Measurements from ENCODE around the gene PINLYP. TPM values are rescaled to one million over a fixed set of nuclear protein-coding genes. Genes with fewer than 3 reads are reported as not detected.
A peak's percentile ranks its signal among the peaks of the same experiment; 100 is the strongest.

The PINLYP gene
- total RNA-seq, 1 donor: 0.63 TPM

GRCh38 chr19:43561139-43561970, 14.2 kb upstream of the PINLYP start:
- Histone ChIP-seq H3K9me3 (ENCODE audit: low read depth, low read length) (no peaks in the 10 kb centered on the region), H3K27me3 (ENCODE audit: insufficient read depth, low read length) (no peaks in the 10 kb centered on the region), H3K4me3 (ENCODE audit: low read length) (no peak overlapping the region), H3K4me1 (ENCODE audit: insufficient read depth, low read length) (peaks cover 48% of the 10 kb centered on the region)

GRCh38 chr19:43562226-43562697, 13.3 kb upstream of the PINLYP start:
- H3K9me3 ChIP-seq (ENCODE audit: low read depth, low read length): no peaks in the 10 kb centered on the region
- no peak overlapping the region for H3K4me3 ChIP-seq (ENCODE audit: low read length)
- H3K4me1 ChIP-seq (ENCODE audit: insufficient read depth, low read length): peaks cover 48% of the 10 kb centered on the region
- no peaks in the 10 kb centered on the region for H3K27me3 ChIP-seq (ENCODE audit: insufficient read depth, low read length)

GRCh38 chr19:43562698-43563241, 12.8 kb upstream of the PINLYP start:
- Histone ChIP-seq H3K27me3 (ENCODE audit: insufficient read depth, low read length) (no peaks in the 10 kb centered on the region), H3K9me3 (ENCODE audit: low read depth, low read length) (no peaks in the 10 kb centered on the region), H3K4me3 (ENCODE audit: low read length) (no peak overlapping the region), H3K4me1 (ENCODE audit: insufficient read depth, low read length) (peaks cover 48% of the 10 kb centered on the region)

- H3K27me3 ChIP-seq (ENCODE audit: insufficient read depth, low read length): no peaks in the 10 kb centered on the region
- no peak overlapping the region for H3K4me3 ChIP-seq (ENCODE audit: low read length)
- peaks cover 48% of the 10 kb centered on the region for H3K4me1 ChIP-seq (ENCODE audit: insufficient read depth, low read length)
- H3K9me3 ChIP-seq (ENCODE audit: low read depth, low read length): no peaks in the 10 kb centered on the region
Measured at GRCh38 chr19:43563816-43564457, 11.7 kb upstream of the PINLYP start.

GRCh38 chr19:43564800-43565199, 10.8 kb upstream of the PINLYP start:
- H3K27me3 ChIP-seq (ENCODE audit: insufficient read depth, low read length): no peaks in the 10 kb centered on the region
- no peak overlapping the region for H3K4me3 ChIP-seq (ENCODE audit: low read length)
- peaks cover 48% of the 10 kb centered on the region for H3K4me1 ChIP-seq (ENCODE audit: insufficient read depth, low read length)
- H3K9me3 ChIP-seq (ENCODE audit: low read depth, low read length): no peaks in the 10 kb centered on the region

- H3K4me1 ChIP-seq (ENCODE audit: insufficient read depth, low read length): peaks cover 7% of the 10 kb centered on the region
- no peak overlapping the region for H3K4me3 ChIP-seq (ENCODE audit: low read length)
- H3K27me3 ChIP-seq (ENCODE audit: insufficient read depth, low read length): no peaks in the 10 kb centered on the region
- H3K9me3 ChIP-seq (ENCODE audit: low read depth, low read length): no peaks in the 10 kb centered on the region
Measured at GRCh38 chr19:43569657-43570056, 5.9 kb upstream of the PINLYP start.

- H3K4me3 ChIP-seq (ENCODE audit: low read length): no peak overlapping the region
- no peaks in the 10 kb centered on the region for H3K9me3 ChIP-seq (ENCODE audit: low read depth, low read length)
- no peaks in the 10 kb centered on the region for H3K27me3 ChIP-seq (ENCODE audit: insufficient read depth, low read length)
- H3K4me1 ChIP-seq (ENCODE audit: insufficient read depth, low read length): peaks cover 10% of the 10 kb centered on the region
Measured at GRCh38 chr19:43570174-43570791, 5.3 kb upstream of the PINLYP start.

GRCh38 chr19:43572171-43572588, 3.4 kb upstream of the PINLYP start:
- H3K27me3 ChIP-seq (ENCODE audit: insufficient read depth, low read length): no peaks in the 10 kb centered on the region
- H3K4me1 ChIP-seq (ENCODE audit: insufficient read depth, low read length): peaks cover 18% of the 10 kb centered on the region
- no peak overlapping the region for H3K4me3 ChIP-seq (ENCODE audit: low read length)
- H3K9me3 ChIP-seq (ENCODE audit: low read depth, low read length): no peaks in the 10 kb centered on the region

GRCh38 chr19:43574424-43575155, 1.0 kb upstream of the PINLYP start:
- Histone ChIP-seq H3K27me3 (ENCODE audit: insufficient read depth, low read length) (no peaks in the 10 kb centered on the region), H3K4me3 (ENCODE audit: low read length) (peak overlapping the region; percentile 96), H3K4me1 (ENCODE audit: insufficient read depth, low read length) (peaks cover 19% of the 10 kb centered on the region), H3K9me3 (ENCODE audit: low read depth, low read length) (no peaks in the 10 kb centered on the region)

- Histone ChIP-seq H3K4me1 (ENCODE audit: insufficient read depth, low read length) (peaks cover 34% of the 10 kb centered on the region), H3K9me3 (ENCODE audit: low read depth, low read length) (no peaks in the 10 kb centered on the region), H3K27me3 (ENCODE audit: insufficient read depth, low read length) (no peaks in the 10 kb centered on the region), H3K4me3 (ENCODE audit: low read length) (peak overlapping the region; percentile 96)
Measured at GRCh38 chr19:43575955-43576878, 616 bp downstream of the PINLYP start.

- Histone ChIP-seq H3K4me1 (ENCODE audit: insufficient read depth, low read length) (peaks cover 41% of the 10 kb centered on the region), H3K9me3 (ENCODE audit: low read depth, low read length) (no peaks in the 10 kb centered on the region), H3K27me3 (ENCODE audit: insufficient read depth, low read length) (no peaks in the 10 kb centered on the region), H3K4me3 (ENCODE audit: low read length) (no peak overlapping the region)
Measured at GRCh38 chr19:43578787-43579186, 3.2 kb downstream of the PINLYP start.

- Histone ChIP-seq H3K4me1 (ENCODE audit: insufficient read depth, low read length) (peaks cover 32% of the 10 kb centered on the region), H3K27me3 (ENCODE audit: insufficient read depth, low read length) (no peaks in the 10 kb centered on the region), H3K9me3 (ENCODE audit: low read depth, low read length) (no peaks in the 10 kb centered on the region), H3K4me3 (ENCODE audit: low read length) (no peak overlapping the region)
Measured at GRCh38 chr19:43581467-43581866, 5.9 kb downstream of the PINLYP start.

- H3K9me3 ChIP-seq (ENCODE audit: low read depth, low read length): no peaks in the 10 kb centered on the region
- H3K27me3 ChIP-seq (ENCODE audit: insufficient read depth, low read length): no peaks in the 10 kb centered on the region
- H3K4me1 ChIP-seq (ENCODE audit: insufficient read depth, low read length): peaks cover 32% of the 10 kb centered on the region
- H3K4me3 ChIP-seq (ENCODE audit: low read length): no peak overlapping the region
Measured at GRCh38 chr19:43582495-43582894, 6.9 kb downstream of the PINLYP start.

- Histone ChIP-seq H3K27me3 (ENCODE audit: insufficient read depth, low read length) (no peaks in the 10 kb centered on the region), H3K4me1 (ENCODE audit: insufficient read depth, low read length) (peaks cover 32% of the 10 kb centered on the region), H3K4me3 (ENCODE audit: low read length) (no peak overlapping the region), H3K9me3 (ENCODE audit: low read depth, low read length) (no peaks in the 10 kb centered on the region)
Measured at GRCh38 chr19:43584484-43584883, 8.9 kb downstream of the PINLYP start.
